HG03571 (cell line): ENCODE results near the gene ERICH2.

Source experiments
- ATAC-seq: cut with Tn5 transposase; IDR thresholded peaks from one replicate; pipeline ENCODE4 v1.9.1; 2021; ENCODE audit not compliant: unreplicated experiment

Gene ERICH2

DNA sequence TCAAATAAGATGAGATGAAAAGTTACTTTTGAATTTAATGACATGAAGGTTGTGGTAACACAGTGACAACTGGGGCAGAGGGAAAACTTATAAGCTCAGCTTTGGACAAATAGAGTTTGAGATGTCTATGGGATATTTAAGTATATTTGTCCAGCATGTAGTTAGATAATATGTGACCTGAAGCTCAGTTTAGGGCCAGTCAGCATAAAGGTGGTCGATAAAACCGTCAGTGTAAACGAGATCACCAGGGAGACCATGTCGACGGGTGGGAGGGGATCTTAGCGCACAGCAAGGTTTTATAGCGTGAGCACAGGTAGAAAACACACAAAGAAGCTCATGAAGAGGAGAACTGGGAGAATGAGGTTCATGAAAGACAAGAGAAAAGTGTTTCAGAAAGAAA lies 7.4 kb upstream of the ERICH2 start:
- ATAC-seq = no peak

GRCh38 chr2:170763232-170763631 lies 6.9 kb upstream of the ERICH2 start:
- ATAC-seq = no peak

- ATAC-seq = no peak
These were observed 5.3 kb upstream of the ERICH2 start for GRCh38 chr2:170764880-170765261.

DNA sequence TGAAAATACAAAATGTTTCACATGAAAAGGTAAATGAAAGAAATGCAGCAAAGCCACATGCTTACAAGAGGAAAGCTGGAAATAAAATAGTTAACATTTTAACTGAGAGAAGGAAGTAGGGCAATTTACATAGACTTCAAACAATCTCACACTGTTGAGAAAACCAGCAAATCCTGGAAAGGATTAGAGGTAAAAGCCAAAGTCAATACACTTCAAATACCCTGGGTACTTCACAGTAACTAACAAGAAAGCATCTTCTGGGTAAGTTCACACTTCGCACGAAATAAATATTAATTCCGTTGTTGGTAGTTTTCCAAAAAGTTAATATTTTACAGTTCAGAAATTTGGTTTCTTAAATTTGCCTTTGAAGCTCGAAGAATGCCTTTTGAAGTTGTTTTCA lies 3.5 kb upstream of the ERICH2 start:
- no peak for ATAC-seq

- peak; percentile 79 for ATAC-seq
These were observed 635 bp downstream of the ERICH2 start for GRCh38 chr2:170770606-170771420.

DNA sequence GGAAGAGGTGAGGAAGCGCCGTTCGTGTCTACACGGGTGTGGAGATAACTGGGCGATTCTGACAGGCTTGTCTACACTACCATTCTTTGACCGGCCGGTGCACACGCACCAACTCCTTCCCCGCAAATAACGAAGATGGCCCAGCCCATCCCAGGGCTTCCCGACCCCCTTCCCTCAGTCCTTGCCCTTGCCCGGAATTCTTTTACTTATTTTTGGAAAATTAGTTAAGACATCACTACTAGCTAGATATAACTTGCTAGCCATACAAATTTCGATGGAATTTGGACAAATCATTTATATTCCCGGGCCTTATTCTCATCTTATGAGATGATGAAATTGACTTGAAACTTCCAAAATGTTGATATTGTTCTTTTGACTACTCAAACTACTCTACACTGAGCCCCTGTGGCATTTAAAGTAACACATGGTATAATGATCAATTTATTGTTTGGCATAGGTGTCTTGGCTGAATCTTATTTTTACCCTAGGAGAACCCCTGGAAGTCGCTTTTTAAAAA lies 1.3 kb downstream of the ERICH2 start:
- ATAC-seq = no peak

GRCh38 chr2:170772295-170772694 lies 2.1 kb downstream of the ERICH2 start:
- ATAC-seq = no peak

DNA sequence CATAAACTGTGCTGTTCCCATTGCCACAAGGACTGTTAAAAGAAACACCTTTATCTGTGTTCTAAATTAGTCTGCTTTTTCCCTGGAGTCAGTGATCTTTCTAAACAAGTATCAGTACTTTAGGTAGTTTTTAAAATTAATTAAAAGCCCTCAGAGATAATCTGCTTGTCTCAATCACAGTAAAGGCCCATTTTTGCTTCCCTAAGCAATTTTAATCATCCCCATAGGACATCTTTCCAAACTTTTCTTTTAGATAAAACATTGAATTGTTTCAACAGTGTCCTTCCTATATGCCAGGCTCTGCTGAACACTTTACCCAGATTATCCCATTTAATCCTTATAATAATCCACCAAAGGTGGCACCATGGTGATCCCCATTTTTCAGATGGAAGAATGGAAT lies 3.9 kb downstream of the ERICH2 start:
- ATAC-seq = no peak

DNA sequence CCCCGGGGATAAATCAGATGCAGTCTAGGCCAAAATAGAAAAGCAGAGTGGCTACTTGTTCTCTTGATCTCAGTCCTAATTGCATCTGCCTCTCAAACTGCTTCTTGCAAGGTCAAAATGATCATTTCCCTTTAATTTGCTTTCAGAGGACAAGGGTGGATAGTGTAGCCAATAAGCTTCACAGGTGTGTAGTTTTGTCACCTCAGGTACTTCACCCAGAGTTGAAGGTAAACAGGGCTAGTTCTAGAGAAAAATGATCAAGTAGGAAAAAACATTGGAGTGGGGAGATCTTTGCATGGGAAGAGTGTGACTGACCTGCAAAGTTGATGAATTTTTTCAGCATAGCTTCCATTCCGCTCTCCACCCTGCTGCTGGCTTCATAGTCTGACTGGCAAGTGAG lies 8.7 kb downstream of the ERICH2 start:
- no peak for ATAC-seq

GRCh38 chr2:170779304-170779703 lies 9.1 kb downstream of the ERICH2 start:
- ATAC-seq = no peak

- ATAC-seq = no peak
These were observed 12.5 kb downstream of the ERICH2 start for GRCh38 chr2:170782673-170783072.

- no peak for ATAC-seq
These were observed 13.4 kb downstream of the ERICH2 start for GRCh38 chr2:170783549-170783948.

GRCh38 chr2:170798996-170799395 lies 28.8 kb downstream of the ERICH2 start:
- ATAC-seq = no peak

- ATAC-seq = no peak
These were observed 36.4 kb downstream of the ERICH2 start for GRCh38 chr2:170806548-170806947.

GRCh38 chr2:170812710-170813600 lies 42.8 kb downstream of the ERICH2 start:
- no peak for ATAC-seq

GRCh38 chr2:170813611-170814532 lies 43.7 kb downstream of the ERICH2 start:
- no peak for ATAC-seq

- ATAC-seq = no peak
These were observed 44.5 kb downstream of the ERICH2 start for GRCh38 chr2:170814533-170815230.

- no peak for ATAC-seq
These were observed 45.1 kb downstream of the ERICH2 start for GRCh38 chr2:170815311-170815710.

GRCh38 chr2:170815746-170816503 lies 45.7 kb downstream of the ERICH2 start:
- no peak for ATAC-seq
